H1 (cell line): ENCODE results near the gene TM9SF1. TPM values are rescaled to one million over a fixed set of nuclear protein-coding genes. Genes with fewer than 3 reads are reported as not detected.

ENCODE experiments used
- CHD7 ChIP-seq: fragments of 300-600 bp; sonication (generic); IDR thresholded peaks from 2 replicates; pipeline ENCODE4 v1.7.1; 2012; ENCODE audit warnings: low read length, moderate library complexity, mild to moderate bottlenecking, inconsistent platforms; ENCODE audit not compliant: insufficient replicate concordance
- EGR1 ChIP-seq: IDR thresholded peaks from 2 replicates; pipeline ENCODE4 v1.6.1; 2011; ENCODE audit warnings: low read depth, low read length, borderline replicate concordance
- KDM1A ChIP-seq: fragments of 200-600, 300-600 bp; sonication (generic); IDR thresholded peaks from 2 replicates; pipeline ENCODE4 v1.7.1; 2016; ENCODE audit warnings: mild to moderate bottlenecking, low read length, borderline replicate concordance
- POU5F1 ChIP-seq: IDR thresholded peaks from 2 replicates; pipeline ENCODE4 v1.6.1; 2011; ENCODE audit warnings: low read depth, mild to moderate bottlenecking, low read length, moderate library complexity
- RBBP5 ChIP-seq: IDR thresholded peaks from 2 replicates; pipeline ENCODE4 v1.7.1; 2012; ENCODE audit warnings: low read depth, mild to moderate bottlenecking, inconsistent platforms, low read length, moderate library complexity, borderline replicate concordance
- RFX5 ChIP-seq: IDR thresholded peaks from 2 replicates; pipeline ENCODE4 v1.6.1; 2011; ENCODE audit warnings: low read depth, low read length, improper control_type of control experiment, borderline replicate concordance
- SRF ChIP-seq: IDR thresholded peaks from 2 replicates; pipeline ENCODE4 v1.6.1; 2011; ENCODE audit warnings: mild to moderate bottlenecking, low read depth, low read length, moderate library complexity
- USF2 ChIP-seq: IDR thresholded peaks from 2 replicates; pipeline ENCODE4 v1.6.1; 2011; ENCODE audit warnings: low read length, improper control_type of control experiment
- polyA plus RNA-seq, 7 experiments: library from polyadenylated mRNA; depleted of rRNA in 3 of 7; stranded (reverse) in 5 of 7; unstranded in 2 of 7; fragments of >200 nt in 5 of 7; fragments of 200-250 nt in 2 of 7; gene quantifications; 1 replicate in 5 of 7; 2 replicates in 1 of 7; 4 replicates in 1 of 7; pipeline versions ENCODE4 v1.2.1 to v1.2.3, GENCODE V29; 2011 to 2013; ENCODE audit warnings: missing spikeins in 2 of 7, mixed read lengths in 2 of 7
- total RNA-seq: library from RNA; stranded (reverse); fragmentation: NEBNext Ultra II Directional; extraction: Animal tissue kit (Norgen Biotek cat#: 25700); gene quantifications from 2 replicates; pipeline ENCODE4 v1.2.1, GENCODE V29; 2021

TM9SF1 gene
- total and polyA plus RNA-seq, 2 of the 8 experiments (the other 6 are each of a cell fraction or from before 2014, with no cell fraction given), result 22.2 to 29.2 TPM

DNA sequence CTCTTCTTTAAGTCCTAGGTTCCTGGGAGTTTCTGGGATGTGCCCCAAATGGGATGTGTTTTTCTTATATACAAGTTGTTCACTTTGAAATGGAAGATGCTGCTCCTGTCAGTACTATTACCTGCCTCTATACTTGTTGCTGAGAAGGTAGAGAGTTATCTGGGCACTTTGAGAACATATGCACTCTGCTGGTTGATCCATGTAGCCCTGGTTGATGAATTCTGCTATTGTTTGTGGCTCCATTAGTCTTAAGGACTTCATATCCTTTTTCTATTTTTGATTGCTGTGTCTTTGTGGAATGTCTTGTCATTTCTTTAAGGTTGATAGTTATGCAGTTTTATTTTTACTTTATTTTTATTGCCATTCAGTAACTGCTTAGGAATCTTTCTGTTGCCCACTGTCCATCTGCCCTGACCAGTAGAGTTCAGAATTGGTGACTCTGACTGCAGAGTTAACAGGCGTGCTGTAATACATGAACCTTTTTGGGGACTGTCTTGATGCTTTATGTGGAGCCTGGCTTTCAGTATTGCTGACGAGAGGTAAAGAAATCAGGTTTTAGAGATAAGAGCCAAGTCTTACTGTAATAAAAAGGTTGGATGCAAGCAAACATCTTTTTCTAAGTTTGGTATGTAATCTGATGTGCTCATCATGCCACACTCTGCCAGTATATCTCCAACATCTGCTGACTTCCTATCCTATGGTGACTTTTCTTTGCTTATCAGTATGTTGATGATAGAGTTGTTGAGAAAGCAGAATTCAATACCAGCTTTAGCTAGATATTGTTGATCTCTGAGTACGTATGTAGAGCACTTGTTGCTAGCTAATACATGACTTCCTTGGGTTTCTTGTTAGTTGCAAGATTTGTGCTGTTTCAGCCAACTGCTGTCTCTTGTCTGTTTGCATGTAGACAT is 39.1 kb upstream of the TM9SF1 start (continued):
- TF ChIP-seq CHD7, result no peak
- TF ChIP-seq RFX5, result no peak
- no peak for TF ChIP-seq EGR1
- no peak for TF ChIP-seq POU5F1
- TF ChIP-seq SRF, result no peak
- TF ChIP-seq KDM1A, result no peak
- no peak for TF ChIP-seq RBBP5
- no peak for TF ChIP-seq USF2
